GM12878 (cell line): ENCODE results near the gene TENT4B.

Experiments used
- GABPA ChIP-seq: IDR thresholded peaks from 2 replicates; pipeline ENCODE4 v1.6.1; 2014; ENCODE audit warnings: antibody characterized with exemption, low read depth, mild to moderate bottlenecking, inconsistent platforms
- POLR2A ChIP-seq: IDR thresholded peaks from 2 replicates; pipeline ENCODE4 v1.6.1; 2011; ENCODE audit warnings: low read depth, mild to moderate bottlenecking, low read length
- TAF1 ChIP-seq: IDR thresholded peaks from 2 replicates; pipeline ENCODE4 v1.6.1; 2011; ENCODE audit warnings: mild to moderate bottlenecking, low read depth, low read length, borderline replicate concordance
- YY1 ChIP-seq: IDR thresholded peaks from 2 replicates; pipeline ENCODE4 v1.6.1; 2011; ENCODE audit warnings: low read depth, mild to moderate bottlenecking, low read length
- ZBED1 ChIP-seq: IDR thresholded peaks from 2 replicates; pipeline ENCODE4 v1.6.1; 2016; ENCODE audit warnings: borderline replicate concordance
- TF ChIP-seq, protein P1 (sequence below), 3 experiments: IDR thresholded peaks in 2 of 3; conservative IDR thresholded peaks in 1 of 3; 2 replicates each; pipeline ENCODE4 v1.5.1; 2011; ENCODE audit warnings: low read depth in 3 of 3, low read length in 3 of 3, mild to moderate bottlenecking in 3 of 3, control low read depth in 2 of 3, moderate library complexity in 2 of 3, inconsistent platforms in 1 of 3, mixed read lengths in 1 of 3; ENCODE audit not compliant: control insufficient read depth in 2 of 3, insufficient read depth in 1 of 3; ENCODE audit errors: extremely low read depth in 1 of 3

GRCh38 chr16:50124769-50125168, 28.3 kb upstream of the TENT4B start:
- TF ChIP-seq, protein P1, sequence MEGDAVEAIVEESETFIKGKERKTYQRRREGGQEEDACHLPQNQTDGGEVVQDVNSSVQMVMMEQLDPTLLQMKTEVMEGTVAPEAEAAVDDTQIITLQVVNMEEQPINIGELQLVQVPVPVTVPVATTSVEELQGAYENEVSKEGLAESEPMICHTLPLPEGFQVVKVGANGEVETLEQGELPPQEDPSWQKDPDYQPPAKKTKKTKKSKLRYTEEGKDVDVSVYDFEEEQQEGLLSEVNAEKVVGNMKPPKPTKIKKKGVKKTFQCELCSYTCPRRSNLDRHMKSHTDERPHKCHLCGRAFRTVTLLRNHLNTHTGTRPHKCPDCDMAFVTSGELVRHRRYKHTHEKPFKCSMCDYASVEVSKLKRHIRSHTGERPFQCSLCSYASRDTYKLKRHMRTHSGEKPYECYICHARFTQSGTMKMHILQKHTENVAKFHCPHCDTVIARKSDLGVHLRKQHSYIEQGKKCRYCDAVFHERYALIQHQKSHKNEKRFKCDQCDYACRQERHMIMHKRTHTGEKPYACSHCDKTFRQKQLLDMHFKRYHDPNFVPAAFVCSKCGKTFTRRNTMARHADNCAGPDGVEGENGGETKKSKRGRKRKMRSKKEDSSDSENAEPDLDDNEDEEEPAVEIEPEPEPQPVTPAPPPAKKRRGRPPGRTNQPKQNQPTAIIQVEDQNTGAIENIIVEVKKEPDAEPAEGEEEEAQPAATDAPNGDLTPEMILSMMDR (IDR thresholded peaks at IDR 0.05 in 2 of 3, conservative IDR thresholded peaks at IDR 0.05 in 1 of 3; ENCODE audit: control insufficient read depth in 2 of 3, extremely low read depth in 1 of 3, insufficient read depth in 1 of 3, low read depth in 3 of 3, low read length in 3 of 3), result no peak
- TF ChIP-seq GABPA (no peak), TAF1 (no peak), YY1 (no peak), POLR2A (no peak), ZBED1 (no peak)
